Measurements from ENCODE around the gene PLCL2. TPM values are rescaled to one million over a fixed set of nuclear protein-coding genes. Genes with fewer than 3 reads are reported as not detected.
A peak's percentile ranks its signal among the peaks of the same experiment; 100 is the strongest.

PLCL2 gene
- total RNA-seq, 1 donor from 2014 or later = 2.5 TPM

GRCh38 chr3:16987141-16987540 lies 102.4 kb downstream of the PLCL2 start:
- no peak for DNase-seq (ENCODE audit: low read depth)
- no peaks in the 10 kb centered on the region for H3K36me3 ChIP-seq (ENCODE audit: control insufficient read depth, insufficient read depth, low read length)
- H3K4me3 ChIP-seq (ENCODE audit: low read depth, low read length) = no peak overlapping the region
- no peak for TF ChIP-seq CTCF (IDR thresholded peaks at IDR 0.05; ENCODE audit: insufficient read depth, low read length, poor library complexity, severe bottlenecking)
- H3K27me3 ChIP-seq (ENCODE audit: control insufficient read depth, insufficient read depth, low read length) = no peaks in the 10 kb centered on the region

- Histone ChIP-seq H3K36me3 (ENCODE audit: control insufficient read depth, insufficient read depth, low read length) (no peaks in the 10 kb centered on the region), H3K4me3 (ENCODE audit: low read depth, low read length) (no peak overlapping the region), H3K27me3 (ENCODE audit: control insufficient read depth, insufficient read depth, low read length) (no peaks in the 10 kb centered on the region)
- no peak for DNase-seq (ENCODE audit: low read depth)
- no peak for TF ChIP-seq CTCF (IDR thresholded peaks at IDR 0.05; ENCODE audit: insufficient read depth, low read length, poor library complexity, severe bottlenecking)
These were observed 105.4 kb downstream of the PLCL2 start for GRCh38 chr3:16990163-16990562.

- no peak overlapping the region for H3K4me3 ChIP-seq (ENCODE audit: low read depth, low read length)
- DNase-seq (ENCODE audit: low read depth) = no peak
- no peaks in the 10 kb centered on the region for H3K36me3 ChIP-seq (ENCODE audit: control insufficient read depth, insufficient read depth, low read length)
- TF ChIP-seq CTCF (IDR thresholded peaks at IDR 0.05; ENCODE audit: insufficient read depth, low read length, poor library complexity, severe bottlenecking) = no peak
- no peaks in the 10 kb centered on the region for H3K27me3 ChIP-seq (ENCODE audit: control insufficient read depth, insufficient read depth, low read length)
These were observed 107.4 kb downstream of the PLCL2 start for GRCh38 chr3:16992198-16992597.

GRCh38 chr3:16993227-16993626 lies 108.5 kb downstream of the PLCL2 start:
- Histone ChIP-seq H3K4me3 (ENCODE audit: low read depth, low read length) (no peak overlapping the region), H3K27me3 (ENCODE audit: control insufficient read depth, insufficient read depth, low read length) (no peaks in the 10 kb centered on the region), H3K36me3 (ENCODE audit: control insufficient read depth, insufficient read depth, low read length) (no peaks in the 10 kb centered on the region)
- peak; percentile 9 for DNase-seq (ENCODE audit: low read depth)
- TF ChIP-seq CTCF (IDR thresholded peaks at IDR 0.05; ENCODE audit: insufficient read depth, low read length, poor library complexity, severe bottlenecking) = no peak

GRCh38 chr3:16994854-16995525 lies 110.2 kb downstream of the PLCL2 start:
- no peak overlapping the region for H3K4me3 ChIP-seq (ENCODE audit: low read depth, low read length)
- no peak for TF ChIP-seq CTCF (IDR thresholded peaks at IDR 0.05; ENCODE audit: insufficient read depth, low read length, poor library complexity, severe bottlenecking)
- H3K27me3 ChIP-seq (ENCODE audit: control insufficient read depth, insufficient read depth, low read length) = no peaks in the 10 kb centered on the region
- DNase-seq (ENCODE audit: low read depth) = no peak
- H3K36me3 ChIP-seq (ENCODE audit: control insufficient read depth, insufficient read depth, low read length) = no peaks in the 10 kb centered on the region

- Histone ChIP-seq H3K27me3 (ENCODE audit: control insufficient read depth, insufficient read depth, low read length) (no peaks in the 10 kb centered on the region), H3K36me3 (ENCODE audit: control insufficient read depth, insufficient read depth, low read length) (no peaks in the 10 kb centered on the region), H3K4me3 (ENCODE audit: low read depth, low read length) (no peak overlapping the region)
- no peak for DNase-seq (ENCODE audit: low read depth)
- TF ChIP-seq CTCF (IDR thresholded peaks at IDR 0.05; ENCODE audit: insufficient read depth, low read length, poor library complexity, severe bottlenecking) = no peak
These were observed 110.8 kb downstream of the PLCL2 start for GRCh38 chr3:16995601-16996000.
